Colonic mucosa (tissue), 4 donors: Measurements from ENCODE around the gene NR2E1. TPM values are rescaled to one million over a fixed set of nuclear protein-coding genes. Genes with fewer than 3 reads are reported as not detected.

Source experiments
- DNase-seq: peaks from one replicate; pipeline ENCODE4 v3.0.0-alpha.2; 2020
- H3K27ac ChIP-seq: fragments of 200-600 bp; one replicate; pipeline ENCODE4 v1.8.0; 2021
- H3K27me3 ChIP-seq: fragments of 200-600 bp; one replicate; pipeline ENCODE4 v1.8.0; 2021
- H3K36me3 ChIP-seq: fragments of 200-600 bp; one replicate; pipeline ENCODE4 v1.8.0; 2021
- H3K4me1 ChIP-seq: fragments of 200-600 bp; one replicate; pipeline ENCODE4 v1.8.0; 2021; ENCODE audit warnings: mild to moderate bottlenecking
- H3K4me3 ChIP-seq: fragments of 200-600 bp; one replicate; pipeline ENCODE4 v1.8.0; 2021
- H3K9ac ChIP-seq, 2 donors: one replicate each; pipeline ENCODE4 v1.7.0; 2013; ENCODE audit warnings: control low read depth in 2 of 2, low read depth in 2 of 2, low read length in 2 of 2
- H3K9me3 ChIP-seq: fragments of 200-600 bp; one replicate; pipeline ENCODE4 v1.8.0; 2021
- CTCF ChIP-seq: fragments of 200-600 bp; IDR thresholded peaks from one replicate; pipeline ENCODE4 v1.8.0; 2022; ENCODE audit warnings: antibody characterized with exemption, mild to moderate bottlenecking
- intact Hi-C: fragments of 100-400 bp; cut with DNase I; formaldehyde crosslinking; loops from one replicate; pipeline ENCODE4 v1.14.1; 2022
- total RNA-seq, 2 donors: library from RNA; stranded (reverse); fragmentation: NEBNext Ultra II Directional in 1 of 2; extraction: Animal tissue kit (Norgen Biotek cat#: 25700) in 1 of 2; gene quantifications; one replicate each; pipeline ENCODE4 v1.2.1, GENCODE V29; 2021
- donor health status: healthy.
- donor health status: DM: no; HTN: no; CAD: no.
- donor health status: DM: no; HTN: no; CAD: no.

NR2E1 gene
- total RNA-seq, 2 donors from 2014 or later: not detected

- Histone ChIP-seq H3K27ac (no peak overlapping the region), H3K36me3 (no peaks in the 10 kb centered on the region), H3K9me3 (no peaks in the 10 kb centered on the region), H3K9ac (no peak overlapping the region), H3K4me3 (no peak overlapping the region), H3K4me1 (no peaks in the 10 kb centered on the region), H3K27me3 (no peaks in the 10 kb centered on the region)
- intact Hi-C loops: no loop called here
- no peak for TF ChIP-seq CTCF
- DNase-seq: no peak
These were observed 72.5 kb downstream of the NR2E1 start for GRCh38 chr6:108238322-108238721.

Other genes starting within 250 kb of the NR2E1 start
- 10 to 100 TPM; 65.3 to 84.3 TPM for gene SEC63, start 207.8 kb upstream of the NR2E1 start, total RNA-seq
- gene OSTM1, start 91.3 kb upstream of the NR2E1 start, total RNA-seq: 10 to 100 TPM; 14.7 to 21.1 TPM
- 100 to 1,000 TPM; 118 to 143 TPM for gene SNX3, start 95.0 kb downstream of the NR2E1 start, total RNA-seq
- gene AFG1L, start 129.0 kb downstream of the NR2E1 start, total RNA-seq: 10 to 100 TPM in 1 of 2 donors, 1 to 10 TPM in 1; 9.5 to 10.9 TPM